ENCODE measurements around the gene HNRNPH3. TPM values are rescaled to one million over a fixed set of nuclear protein-coding genes. Genes with fewer than 3 reads are reported as not detected.
"Not testable (repeated sequence)": the region's sequence is repeated elsewhere in the genome, so short reads cannot be mapped to it uniquely, and the experiment has no call there.

Gene HNRNPH3
- total RNA-seq, 4 donors from 2014 or later = 47.8 to 75.8 (median 56.8) TPM

DNA sequence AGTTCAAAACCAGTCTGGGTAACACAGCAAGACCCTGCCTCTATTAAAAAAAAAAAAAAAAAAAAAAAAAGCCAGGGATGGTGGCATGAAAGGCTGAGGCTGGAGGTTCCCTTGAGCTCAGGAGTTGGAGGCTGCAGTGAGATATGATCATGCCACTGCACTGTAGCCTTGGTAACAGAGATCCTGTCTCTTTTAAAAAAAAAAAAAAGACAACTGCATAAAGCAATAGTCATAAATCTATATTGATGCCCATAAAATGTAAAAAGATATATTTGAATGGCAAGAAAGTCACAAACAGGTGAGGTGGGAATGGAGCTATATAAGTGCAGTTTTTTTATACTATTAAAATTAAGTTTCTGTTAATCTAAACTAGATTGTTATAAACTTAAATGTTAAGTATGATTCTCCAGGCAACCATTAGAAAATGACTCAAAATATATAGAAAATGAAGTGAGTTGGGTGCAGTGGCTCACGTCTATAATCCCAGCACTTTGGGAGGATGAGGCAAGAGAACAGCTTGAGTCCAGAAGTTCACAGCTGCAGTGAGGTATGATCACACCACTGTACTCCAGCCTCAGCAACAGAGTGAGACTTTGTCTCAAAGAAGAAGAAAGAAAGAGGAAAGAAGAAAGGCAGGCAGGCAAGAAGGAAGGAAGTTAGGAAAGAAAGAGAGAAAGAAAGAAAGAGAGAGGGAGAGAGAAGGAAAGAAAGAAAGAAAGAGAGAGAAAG is 13.4 kb upstream of the HNRNPH3 start:
- DNase-seq = no peak
- no peaks in the 10 kb centered on the region for H3K36me3 ChIP-seq
- H3K4me1 ChIP-seq = no peaks in the 10 kb centered on the region
- no peak overlapping the region for H3K27ac ChIP-seq
- H3K9me3 ChIP-seq = no peaks in the 10 kb centered on the region
- TF ChIP-seq, protein P1, sequence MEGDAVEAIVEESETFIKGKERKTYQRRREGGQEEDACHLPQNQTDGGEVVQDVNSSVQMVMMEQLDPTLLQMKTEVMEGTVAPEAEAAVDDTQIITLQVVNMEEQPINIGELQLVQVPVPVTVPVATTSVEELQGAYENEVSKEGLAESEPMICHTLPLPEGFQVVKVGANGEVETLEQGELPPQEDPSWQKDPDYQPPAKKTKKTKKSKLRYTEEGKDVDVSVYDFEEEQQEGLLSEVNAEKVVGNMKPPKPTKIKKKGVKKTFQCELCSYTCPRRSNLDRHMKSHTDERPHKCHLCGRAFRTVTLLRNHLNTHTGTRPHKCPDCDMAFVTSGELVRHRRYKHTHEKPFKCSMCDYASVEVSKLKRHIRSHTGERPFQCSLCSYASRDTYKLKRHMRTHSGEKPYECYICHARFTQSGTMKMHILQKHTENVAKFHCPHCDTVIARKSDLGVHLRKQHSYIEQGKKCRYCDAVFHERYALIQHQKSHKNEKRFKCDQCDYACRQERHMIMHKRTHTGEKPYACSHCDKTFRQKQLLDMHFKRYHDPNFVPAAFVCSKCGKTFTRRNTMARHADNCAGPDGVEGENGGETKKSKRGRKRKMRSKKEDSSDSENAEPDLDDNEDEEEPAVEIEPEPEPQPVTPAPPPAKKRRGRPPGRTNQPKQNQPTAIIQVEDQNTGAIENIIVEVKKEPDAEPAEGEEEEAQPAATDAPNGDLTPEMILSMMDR (IDR thresholded peaks at IDR 0.05) = no peak
- no peak for TF ChIP-seq POLR2A (IDR thresholded peaks at IDR 0.05)
- intact Hi-C loops (cut with DNase I) = no loop called here
- H3K27me3 ChIP-seq = no peaks in the 10 kb centered on the region
- no peak overlapping the region for H3K4me3 ChIP-seq (replicated peaks in 1 of 3)
- WGBS, 2 donors = 89 to 93% methylated on average over 1 of the region's 1 CpG

DNA sequence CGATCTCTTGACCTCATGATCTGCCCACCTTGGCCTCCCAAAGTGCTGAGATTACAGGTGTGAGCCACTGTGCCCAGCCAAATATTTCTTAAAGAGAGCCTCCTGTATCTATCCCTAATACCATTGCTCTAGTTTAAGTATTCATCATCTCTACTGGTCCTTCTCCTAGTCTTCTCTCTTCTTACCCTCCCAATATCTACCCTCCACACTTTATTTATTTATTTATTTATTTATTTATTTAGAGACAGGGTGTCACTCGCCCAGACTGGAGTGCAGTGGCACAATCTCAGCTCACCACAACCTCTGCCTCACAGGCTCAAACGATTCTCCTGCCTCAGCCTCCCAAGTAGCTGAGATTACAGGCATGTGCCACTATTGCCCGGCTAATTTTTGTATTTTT is 7.5 kb upstream of the HNRNPH3 start:
- H3K4me1 ChIP-seq = peaks cover 16% of the 10 kb centered on the region in 2 donors
- WGBS, 2 donors = 94 to 99% methylated on average over 4 of the region's 4 CpGs
- H3K27me3 ChIP-seq; H3K9me3 ChIP-seq; H3K36me3 ChIP-seq; DNase-seq; intact Hi-C loops (cut with DNase I); H3K4me3 ChIP-seq (replicated peaks in 1 of 3); H3K27ac ChIP-seq: not testable (repeated sequence)

DNA sequence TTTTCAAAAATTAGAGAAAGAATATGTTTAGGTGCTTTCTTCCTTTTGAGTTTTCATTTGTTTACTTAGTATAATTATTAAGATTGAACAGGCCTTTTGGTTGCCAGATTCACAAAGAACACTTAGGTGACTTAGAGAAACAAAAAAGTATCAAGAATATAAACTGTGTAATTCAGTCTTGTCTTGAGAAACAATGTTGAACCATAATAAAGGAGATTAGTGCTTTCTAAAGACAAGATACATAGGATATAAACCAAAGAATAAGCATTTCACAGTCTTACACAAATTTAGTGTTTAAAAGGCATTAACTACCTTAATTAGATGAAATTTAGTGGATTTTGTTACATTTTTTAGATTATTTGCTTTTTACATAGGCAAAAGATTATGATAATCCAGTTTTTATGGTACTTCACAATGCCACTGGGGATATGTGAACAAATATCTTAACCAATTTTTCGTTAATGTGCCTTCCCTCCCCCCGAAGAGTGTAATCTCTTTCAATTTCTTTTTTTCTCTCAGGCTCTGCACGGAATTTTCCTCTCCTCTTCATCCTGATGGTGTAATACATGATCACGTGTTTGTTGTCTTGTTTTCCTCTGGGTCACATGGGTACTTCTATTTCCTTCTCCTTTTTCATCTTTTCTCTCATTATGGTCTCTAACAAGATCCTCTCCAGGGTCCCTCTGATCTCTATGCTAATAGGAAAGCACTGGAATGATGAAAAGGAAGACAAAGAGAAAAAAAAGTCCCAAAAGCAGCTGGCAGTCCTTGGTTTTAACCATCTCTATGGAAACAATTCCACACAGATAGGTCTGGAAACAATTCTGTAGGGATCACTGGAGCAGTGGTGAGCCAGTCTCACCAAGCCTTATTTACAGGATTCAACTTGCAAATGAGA is 3.7 kb upstream of the HNRNPH3 start:
- no peak overlapping the region for H3K4me3 ChIP-seq (replicated peaks in 1 of 3)
- TF ChIP-seq, protein P1 (IDR thresholded peaks at IDR 0.05) = no peak
- no peak for TF ChIP-seq POLR2A (IDR thresholded peaks at IDR 0.05)
- H3K4me1 ChIP-seq = peaks cover 19 to 31% of the 10 kb centered on the region in 2 donors
- 37 to 47% methylated on average over 4 of the region's 4 CpGs for WGBS, 2 donors
- no peaks in the 10 kb centered on the region for H3K36me3 ChIP-seq
- no peaks in the 10 kb centered on the region for H3K27me3 ChIP-seq
- DNase-seq = no peak
- intact Hi-C loops (cut with DNase I) = no loop called here
- no peaks in the 10 kb centered on the region for H3K9me3 ChIP-seq
- peak overlapping the region; percentile 10 to 85 (median 70) for H3K27ac ChIP-seq

DNA sequence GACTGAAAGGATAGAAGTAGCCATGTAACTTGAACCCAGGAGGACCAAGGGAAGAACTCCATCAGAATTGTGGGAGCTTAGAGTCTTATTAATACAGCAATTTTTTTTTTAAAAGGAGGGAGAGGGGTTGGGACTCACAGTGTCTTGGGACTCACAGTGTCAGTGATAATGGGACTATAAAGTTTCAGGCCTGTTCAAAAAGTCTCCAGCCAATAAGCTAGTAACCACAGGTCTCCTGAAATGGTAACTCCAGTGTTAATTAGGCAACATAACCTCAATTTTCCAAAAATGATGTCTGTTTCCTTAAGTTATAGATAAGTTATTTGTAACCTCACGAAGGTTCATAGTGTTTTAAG is 2.4 kb upstream of the HNRNPH3 start:
- no peaks in the 10 kb centered on the region for H3K36me3 ChIP-seq
- WGBS, 2 donors = 95 to 100% methylated on average over 1 of the region's 1 CpG
- H3K27ac ChIP-seq = peak overlapping the region; percentile 10 to 85 (median 70)

DNA sequence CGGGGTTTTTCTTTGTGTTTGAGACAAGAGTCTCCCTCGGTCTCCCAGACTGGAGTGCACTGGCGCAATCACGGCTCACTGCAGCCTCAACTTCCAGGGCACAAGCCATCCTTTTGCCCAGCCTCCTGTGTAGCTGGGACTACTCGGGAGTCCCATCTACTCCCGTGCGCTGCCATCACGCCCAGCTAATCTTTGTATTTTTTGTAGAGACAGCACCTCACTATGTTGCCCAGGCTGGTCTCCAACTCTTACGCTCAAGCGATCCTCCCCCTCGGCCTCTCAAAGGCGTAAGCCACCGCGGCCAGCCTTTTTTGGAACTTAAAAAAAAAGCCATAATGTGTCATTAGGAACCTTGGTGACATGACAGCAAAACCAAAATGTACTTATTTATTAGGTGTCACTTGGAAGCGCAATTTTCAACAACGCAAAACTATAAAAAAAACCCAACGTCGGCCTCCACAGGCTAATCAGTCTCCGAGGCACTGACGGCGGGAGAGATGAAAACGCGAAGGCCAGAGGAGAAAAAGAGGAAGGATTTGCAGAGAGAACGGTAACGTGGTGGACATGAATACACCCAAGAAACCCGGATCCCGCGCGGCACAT is 911 bp upstream of the HNRNPH3 start:
- peak; percentile 50 to 52 for DNase-seq
- no peaks in the 10 kb centered on the region for H3K9me3 ChIP-seq
- WGBS, 2 donors = 14 to 18% methylated on average over 28 to 29 of the region's 29 CpGs
- peak overlapping the region; percentile 50 to 89 (median 61) for H3K4me3 ChIP-seq (replicated peaks in 1 of 3)
- H3K36me3 ChIP-seq = no peaks in the 10 kb centered on the region
- H3K27ac ChIP-seq = peak overlapping the region; percentile 99
- peaks cover 37 to 41% of the 10 kb centered on the region in 2 donors for H3K4me1 ChIP-seq
- H3K27me3 ChIP-seq = no peaks in the 10 kb centered on the region
- TF ChIP-seq, protein P1 (IDR thresholded peaks at IDR 0.05) = no peak
- TF ChIP-seq POLR2A (IDR thresholded peaks at IDR 0.05) = no peak
- intact Hi-C loops (cut with DNase I) = no loop called here

More for the DNA sequence above, 2.4 kb upstream of the HNRNPH3 start:
- Histone ChIP-seq H3K4me1 (peaks cover 22 to 31% of the 10 kb centered on the region in 2 donors), H3K4me3 (replicated peaks in 1 of 3) (no peak overlapping the region), H3K9me3 (no peaks in the 10 kb centered on the region), H3K27me3 (no peaks in the 10 kb centered on the region)
- TF ChIP-seq POLR2A (IDR thresholded peaks at IDR 0.05) = no peak
- TF ChIP-seq, protein P1 (IDR thresholded peaks at IDR 0.05) = no peak
- intact Hi-C loops (cut with DNase I) = no loop called here
- DNase-seq = no peak

Measured in thyroid gland (tissue), 4 donors.